Activated naive CD4-positive, alpha-beta T cell treated with anti-CD3 and anti-CD28 coated beads for 36 hours (primary cell): Measurements from ENCODE around the gene MCM8. TPM values are rescaled to one million over a fixed set of nuclear protein-coding genes. Genes with fewer than 3 reads are reported as not detected.

Experiments
- CTCF ChIA-PET: fragments of 350-600 bp; sonication (Branson Sonifier 250); formaldehyde crosslinking; loops from one replicate; lab custom pipeline; 2021; ENCODE audit warnings: antibody characterized with exemption; lab: Charles Lee
- DNase-seq: peaks from one replicate; pipeline ENCODE4 v3.0.0-alpha.2; 2020
- H3K27ac Mint-ChIP-seq: one replicate; pipeline ENCODE4 v1.8.0; 2021; ENCODE audit warnings: mild to moderate bottlenecking, mixed read lengths
- H3K27me3 Mint-ChIP-seq: one replicate; pipeline ENCODE4 v1.8.0; 2021; ENCODE audit warnings: low read depth, mixed read lengths
- H3K36me3 Mint-ChIP-seq: one replicate; pipeline ENCODE4 v1.8.0; 2021; ENCODE audit warnings: low read depth, mixed read lengths
- H3K4me1 Mint-ChIP-seq: one replicate; pipeline ENCODE4 v1.8.0; 2021; ENCODE audit warnings: low read depth, mixed read lengths
- H3K4me3 Mint-ChIP-seq: one replicate; pipeline ENCODE4 v1.8.0; 2021; ENCODE audit warnings: mild to moderate bottlenecking, moderate library complexity, mixed read lengths
- H3K9me3 Mint-ChIP-seq: one replicate; pipeline ENCODE4 v1.8.0; 2021; ENCODE audit warnings: mixed read lengths
- intact Hi-C: fragments of 100-400 bp; cut with micrococcal nuclease; formaldehyde crosslinking; loops from one replicate; pipeline ENCODE4 v1.15.1; 2023
- total RNA-seq, 2 experiments: library from RNA; stranded (reverse); gene quantifications; one replicate each; pipeline ENCODE4 v1.2.3, GENCODE V29; 2021

MCM8 gene
- total RNA-seq, 2 experiments from 2014 or later: 49.6 to 50.3 TPM

GRCh38 chr20:5927749-5928462 lies 22.5 kb upstream of the MCM8 start:
- intact Hi-C loops: no loop called here
- no peaks in the 10 kb centered on the region for H3K9me3 Mint-ChIP-seq
- no peak for DNase-seq
- H3K4me3 Mint-ChIP-seq: no peak overlapping the region
- CTCF ChIA-PET: interaction anchor here (0.6 to 2.0 kb wide), 3 partner anchors 15 to 399 kb away, joined by 4 to 7 read pairs (median 4); no protein-coding TSS in a partner anchor
- no peak overlapping the region for H3K27ac Mint-ChIP-seq
- no peaks in the 10 kb centered on the region for H3K36me3 Mint-ChIP-seq
- no peaks in the 10 kb centered on the region for H3K27me3 Mint-ChIP-seq
- no peaks in the 10 kb centered on the region for H3K4me1 Mint-ChIP-seq

DNA sequence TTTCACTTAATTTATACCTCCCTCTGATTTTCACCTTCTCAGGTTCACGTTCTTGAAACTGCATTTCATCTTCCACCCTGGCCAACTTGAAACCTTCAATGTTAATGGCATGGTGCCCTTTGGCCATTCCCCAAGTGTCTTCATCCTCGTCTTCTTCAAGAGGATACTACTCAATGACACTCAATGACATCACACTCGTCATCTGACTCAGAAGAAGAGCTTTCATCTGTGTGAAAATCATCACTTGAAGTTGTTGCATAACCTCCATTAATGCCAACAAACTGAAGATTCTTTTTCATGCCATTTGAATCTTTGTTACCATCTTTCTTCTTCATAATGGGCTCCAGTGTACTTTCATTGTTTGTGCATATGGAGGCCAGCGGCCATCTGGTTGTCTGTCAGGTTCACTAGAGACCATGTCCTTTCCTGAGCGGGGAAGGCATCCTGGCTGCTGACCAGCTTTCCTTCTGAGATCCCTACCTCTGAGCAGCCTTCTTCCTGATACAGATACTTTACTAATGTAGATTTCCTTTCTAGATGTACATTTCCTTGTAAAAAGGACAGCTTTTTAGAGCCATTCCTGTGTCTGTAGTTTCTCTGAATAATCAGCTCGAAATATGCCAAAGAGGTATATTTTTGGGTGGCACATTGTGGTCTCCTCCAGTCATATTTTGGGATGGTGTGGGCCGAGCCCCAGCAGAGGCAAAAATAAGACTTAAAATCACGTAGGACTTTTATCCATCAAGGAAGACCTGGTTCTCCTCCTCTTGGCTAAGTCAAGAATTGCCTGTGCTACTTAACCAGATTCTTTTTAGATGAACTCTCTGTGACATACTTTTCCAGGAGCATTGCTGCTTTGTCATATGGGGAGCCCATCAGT lies 21.4 kb upstream of the MCM8 start:
- H3K9me3 Mint-ChIP-seq: no peaks in the 10 kb centered on the region
- H3K36me3 Mint-ChIP-seq: no peaks in the 10 kb centered on the region
- CTCF ChIA-PET: interaction anchor here (2.0 kb wide), 1 partner anchor 400 kb away, joined by 7 read pairs; no protein-coding TSS in a partner anchor
- H3K4me1 Mint-ChIP-seq: no peaks in the 10 kb centered on the region
- no peaks in the 10 kb centered on the region for H3K27me3 Mint-ChIP-seq
- H3K27ac Mint-ChIP-seq: no peak overlapping the region
- intact Hi-C loops: no loop called here
- DNase-seq: no peak
- H3K4me3 Mint-ChIP-seq: no peak overlapping the region

DNA sequence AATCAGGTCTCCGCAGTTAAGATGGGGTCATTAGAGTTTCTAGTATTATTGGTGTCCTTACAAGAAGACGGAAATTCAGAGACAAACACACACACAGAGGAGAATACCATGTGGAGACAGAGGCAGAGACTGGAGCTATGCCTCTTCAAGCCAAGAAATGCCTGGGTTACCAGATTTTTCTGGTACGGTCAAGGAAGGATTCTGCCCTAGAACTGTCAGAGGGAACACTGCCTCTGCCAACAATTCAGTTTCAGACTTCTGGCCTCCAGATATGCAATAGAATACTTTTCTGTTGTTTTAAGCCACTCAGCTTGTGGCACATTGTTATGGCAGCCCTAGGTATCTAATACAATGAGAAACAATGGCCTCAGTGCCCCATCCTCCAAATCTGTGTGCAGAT lies 19.0 kb upstream of the MCM8 start:
- intact Hi-C loops: no loop called here
- CTCF ChIA-PET: interaction anchor here (0.6 kb wide), 1 partner anchor 17 kb away, joined by 3 read pairs; no protein-coding TSS in a partner anchor
- DNase-seq: no peak
- Mint-ChIP-seq H3K27me3 (no peaks in the 10 kb centered on the region), H3K27ac (no peak overlapping the region), H3K9me3 (no peaks in the 10 kb centered on the region), H3K4me3 (no peak overlapping the region), H3K4me1 (peaks cover 6% of the 10 kb centered on the region), H3K36me3 (no peaks in the 10 kb centered on the region)

GRCh38 chr20:5932796-5933195 lies 17.7 kb upstream of the MCM8 start:
- Mint-ChIP-seq H3K27me3 (no peaks in the 10 kb centered on the region), H3K27ac (no peak overlapping the region), H3K4me1 (peaks cover 6% of the 10 kb centered on the region), H3K36me3 (peaks cover 1% of the 10 kb centered on the region), H3K4me3 (no peak overlapping the region), H3K9me3 (no peaks in the 10 kb centered on the region)
- CTCF ChIA-PET: interaction anchor here (1.1 to 1.4 kb wide), 3 partner anchors 130 to 403 kb away, joined by 3 to 4 read pairs (median 3); no protein-coding TSS in a partner anchor
- DNase-seq: no peak
- intact Hi-C loops: loop anchor here (1.0 kb wide), 1 partner anchor 403 kb away; no protein-coding TSS in a partner anchor

DNA sequence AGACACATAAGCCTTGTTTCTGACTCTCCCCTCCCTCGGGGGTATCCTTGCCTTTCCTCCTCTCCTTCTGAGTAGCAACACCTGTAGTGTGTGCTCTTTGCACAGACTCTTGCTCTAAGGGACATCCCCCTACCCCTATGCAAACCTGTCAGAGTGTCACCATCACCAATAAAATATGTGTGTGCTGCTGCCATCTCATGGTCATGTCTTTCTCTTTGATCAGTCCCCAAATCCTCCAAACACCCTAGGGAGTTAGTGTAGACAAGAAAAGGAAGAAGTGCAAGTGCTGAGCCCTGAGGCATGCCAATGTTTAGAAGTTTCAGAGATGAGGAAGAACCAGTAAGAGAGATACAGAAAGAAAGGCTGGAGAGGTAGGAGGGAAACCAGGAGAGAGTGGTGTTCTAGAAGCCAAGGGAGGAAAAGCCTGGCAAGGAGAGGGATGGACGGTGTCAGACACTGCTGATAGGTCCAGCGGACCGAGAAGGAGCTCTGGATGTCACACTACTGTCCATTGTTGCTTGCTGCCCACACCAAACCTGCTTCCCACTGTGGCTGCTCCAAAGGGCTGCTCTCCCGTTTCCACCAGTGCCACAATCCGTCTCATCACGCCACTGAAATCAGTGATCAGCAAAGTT lies 16.5 kb upstream of the MCM8 start:
- peaks cover 6% of the 10 kb centered on the region for H3K4me1 Mint-ChIP-seq
- no peaks in the 10 kb centered on the region for H3K9me3 Mint-ChIP-seq
- no peak overlapping the region for H3K27ac Mint-ChIP-seq
- CTCF ChIA-PET: interaction anchor here (0.7 to 1.6 kb wide), 5 partner anchors 13 to 404 kb away, joined by 3 to 5 read pairs (median 3); no protein-coding TSS in a partner anchor
- intact Hi-C loops: loop anchor here (1.0 to 2.0 kb wide), 2 partner anchors 145 to 405 kb away; no protein-coding TSS in a partner anchor
- peaks cover 4% of the 10 kb centered on the region for H3K36me3 Mint-ChIP-seq
- peak; percentile 56 for DNase-seq
- no peaks in the 10 kb centered on the region for H3K27me3 Mint-ChIP-seq
- no peak overlapping the region for H3K4me3 Mint-ChIP-seq

DNA sequence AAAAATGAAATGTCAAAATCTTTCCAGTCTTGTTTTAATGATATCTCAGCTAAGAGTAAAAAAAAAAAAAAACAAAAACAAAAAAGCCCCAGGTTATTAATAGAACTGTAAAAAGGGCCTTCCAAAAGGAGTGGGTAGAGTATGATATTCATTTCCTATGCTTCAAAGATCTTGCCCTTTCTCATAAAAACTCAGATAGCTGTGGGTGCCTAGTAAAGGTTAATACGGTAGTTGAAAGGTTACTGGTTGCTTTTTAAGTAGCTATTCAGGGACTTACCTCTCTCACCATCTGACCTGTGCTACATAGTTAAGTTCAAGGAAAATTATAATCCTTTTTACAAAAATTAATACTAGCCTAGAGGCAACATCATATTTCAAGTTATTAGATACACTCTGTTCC lies 15.1 kb upstream of the MCM8 start:
- Mint-ChIP-seq H3K4me1 (peaks cover 6% of the 10 kb centered on the region), H3K4me3 (no peak overlapping the region), H3K27ac (no peak overlapping the region), H3K9me3 (no peaks in the 10 kb centered on the region), H3K36me3 (peaks cover 11% of the 10 kb centered on the region), H3K27me3 (no peaks in the 10 kb centered on the region)
- no peak for DNase-seq
- CTCF ChIA-PET: interaction anchor here (0.6 to 1.6 kb wide), 5 partner anchors 11 to 406 kb away, joined by 3 to 7 read pairs (median 4); no protein-coding TSS in a partner anchor
- intact Hi-C loops: loop anchor here (1.0 to 2.0 kb wide), 2 partner anchors 128 to 147 kb away; no protein-coding TSS in a partner anchor

DNA sequence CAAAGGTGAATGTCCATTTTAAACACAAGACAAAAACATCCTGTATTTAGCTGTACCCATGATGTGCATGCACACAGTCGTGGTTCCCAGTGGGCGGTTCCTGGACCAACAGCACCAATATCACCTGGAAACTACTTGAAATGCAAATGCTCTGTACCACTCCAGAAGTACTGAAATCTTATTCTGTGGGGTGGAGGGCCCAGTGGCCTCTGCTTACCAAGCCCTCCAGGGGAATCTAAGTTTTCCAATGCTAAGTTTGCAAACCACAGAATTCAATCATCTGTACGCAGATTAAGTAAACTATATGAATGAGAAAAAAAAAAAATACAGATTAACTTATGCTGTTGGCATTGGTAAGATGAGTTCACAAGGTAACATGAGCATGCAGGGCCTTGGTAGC lies 14.2 kb upstream of the MCM8 start:
- Mint-ChIP-seq H3K9me3 (no peaks in the 10 kb centered on the region), H3K4me1 (peaks cover 6% of the 10 kb centered on the region), H3K36me3 (peaks cover 14% of the 10 kb centered on the region), H3K27me3 (no peaks in the 10 kb centered on the region), H3K4me3 (no peak overlapping the region), H3K27ac (no peak overlapping the region)
- CTCF ChIA-PET: interaction anchor here (0.6 to 1.1 kb wide), 3 partner anchors 151 to 407 kb away, joined by 3 to 4 read pairs (median 3); no protein-coding TSS in a partner anchor
- no peak for DNase-seq
- intact Hi-C loops: no loop called here

DNA sequence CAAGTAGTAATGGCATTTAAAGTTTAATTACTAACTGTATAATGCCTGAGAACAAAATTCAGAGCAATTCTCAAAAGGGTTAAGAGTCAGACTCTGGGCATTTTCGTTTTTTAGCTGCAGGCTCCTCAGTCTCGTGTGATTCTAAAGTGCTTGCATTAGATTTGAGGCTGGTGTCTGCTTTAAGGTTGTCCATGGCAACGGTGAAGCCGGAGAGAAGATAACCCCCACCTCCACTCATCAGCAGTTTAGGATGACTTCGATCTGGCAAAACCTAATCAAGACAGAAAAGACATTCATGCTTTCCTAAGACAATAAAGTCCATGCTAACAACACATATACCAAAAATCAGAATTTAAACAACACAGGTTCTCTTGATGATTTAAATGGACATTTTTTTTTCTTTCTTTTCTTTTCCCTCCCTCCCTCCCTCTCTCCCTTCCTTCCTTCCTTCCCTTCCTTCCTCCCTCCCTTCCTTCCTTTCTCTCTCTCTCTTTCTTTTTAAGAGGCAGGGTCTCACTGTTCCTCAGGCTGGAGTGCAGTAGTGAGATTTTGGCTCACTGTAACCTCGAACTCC lies 11.9 kb upstream of the MCM8 start:
- Mint-ChIP-seq H3K4me3 (no peak overlapping the region), H3K4me1 (peaks cover 6% of the 10 kb centered on the region), H3K9me3 (no peaks in the 10 kb centered on the region), H3K36me3 (peaks cover 32% of the 10 kb centered on the region), H3K27ac (no peak overlapping the region), H3K27me3 (no peaks in the 10 kb centered on the region)
- intact Hi-C loops: no loop called here
- DNase-seq: no peak
- CTCF ChIA-PET: no interaction called here

DNA sequence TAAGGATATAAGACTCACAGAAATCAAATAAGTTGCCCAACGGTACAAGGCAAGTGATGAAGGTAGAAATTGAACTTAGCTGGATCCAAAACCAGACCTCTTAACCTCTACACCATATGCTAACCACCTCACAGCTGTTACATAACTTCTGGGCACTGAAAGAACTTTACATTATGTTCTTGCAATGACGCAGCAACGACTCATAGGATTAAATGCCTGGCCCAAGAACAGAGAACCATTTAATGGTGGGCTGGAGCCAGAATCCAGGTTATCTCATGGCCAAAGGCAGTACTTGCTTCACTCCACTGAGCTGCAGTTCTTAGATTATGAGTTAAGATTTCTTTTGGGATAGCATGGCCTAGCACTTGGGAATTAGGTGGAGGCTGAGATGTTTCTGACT lies 4.5 kb upstream of the MCM8 start:
- CTCF ChIA-PET: interaction anchor here (1.6 to 2.4 kb wide), 2 partner anchors 11 to 25 kb away, joined by 3 to 5 read pairs; no protein-coding TSS in a partner anchor
- Mint-ChIP-seq H3K9me3 (no peaks in the 10 kb centered on the region), H3K36me3 (peaks cover 47% of the 10 kb centered on the region), H3K4me3 (no peak overlapping the region), H3K27ac (peak overlapping the region; percentile 55), H3K4me1 (peaks cover 49% of the 10 kb centered on the region), H3K27me3 (no peaks in the 10 kb centered on the region)
- DNase-seq: peak; percentile 17
- intact Hi-C loops: loop anchor here (5.0 kb wide), 1 partner anchor 399 kb away; no protein-coding TSS in a partner anchor

- Mint-ChIP-seq H3K4me1 (peaks cover 58% of the 10 kb centered on the region), H3K36me3 (peaks cover 42% of the 10 kb centered on the region), H3K4me3 (no peak overlapping the region), H3K9me3 (no peaks in the 10 kb centered on the region), H3K27me3 (no peaks in the 10 kb centered on the region), H3K27ac (peak overlapping the region; percentile 74)
- CTCF ChIA-PET: interaction anchor here (2.4 kb wide), 1 partner anchor 12 kb away, joined by 5 read pairs; no protein-coding TSS in a partner anchor
- peak; percentile 29 for DNase-seq
- intact Hi-C loops: loop anchor here (5.0 kb wide), 1 partner anchor 400 kb away; no protein-coding TSS in a partner anchor
Measured at GRCh38 chr20:5947276-5947675, 3.2 kb upstream of the MCM8 start.

DNA sequence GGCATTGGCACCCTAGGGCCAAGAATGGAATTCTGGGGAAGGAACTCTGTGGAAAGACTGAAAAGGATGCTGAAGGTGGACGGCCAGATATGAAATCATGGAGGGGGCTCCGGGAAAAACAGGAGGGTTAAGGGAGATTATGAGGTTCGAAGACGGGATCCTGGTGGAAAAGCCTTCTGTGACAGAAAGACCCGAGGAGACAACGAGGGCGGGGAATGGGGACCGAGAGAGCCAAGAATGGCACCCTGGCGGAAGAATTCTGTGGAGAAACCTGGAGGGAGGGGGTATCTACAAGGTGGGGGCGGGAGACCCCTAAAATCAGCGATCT lies 545 bp upstream of the MCM8 start:
- H3K36me3 Mint-ChIP-seq: peaks cover 46% of the 10 kb centered on the region
- no peak for DNase-seq
- H3K4me3 Mint-ChIP-seq: peak overlapping the region; percentile 97
- no peaks in the 10 kb centered on the region for H3K27me3 Mint-ChIP-seq
- CTCF ChIA-PET: no interaction called here
- intact Hi-C loops: loop anchor here (1.0 to 5.0 kb wide), 6 partner anchors 106 to 824 kb away; no protein-coding TSS in a partner anchor
- H3K4me1 Mint-ChIP-seq: peaks cover 65% of the 10 kb centered on the region
- H3K9me3 Mint-ChIP-seq: no peaks in the 10 kb centered on the region
- peak overlapping the region; percentile 95 for H3K27ac Mint-ChIP-seq
